GM18520 (cell line): ENCODE measurements around the gene TEX54.
"Not testable (repeated sequence)": the region's sequence is repeated elsewhere in the genome, so short reads cannot be mapped to it uniquely, and the experiment has no call there.

Experiments used
- ATAC-seq: cut with Tn5 transposase; IDR thresholded peaks from one replicate; pipeline ENCODE4 v1.9.1; 2021; ENCODE audit not compliant: unreplicated experiment

The TEX54 gene

DNA sequence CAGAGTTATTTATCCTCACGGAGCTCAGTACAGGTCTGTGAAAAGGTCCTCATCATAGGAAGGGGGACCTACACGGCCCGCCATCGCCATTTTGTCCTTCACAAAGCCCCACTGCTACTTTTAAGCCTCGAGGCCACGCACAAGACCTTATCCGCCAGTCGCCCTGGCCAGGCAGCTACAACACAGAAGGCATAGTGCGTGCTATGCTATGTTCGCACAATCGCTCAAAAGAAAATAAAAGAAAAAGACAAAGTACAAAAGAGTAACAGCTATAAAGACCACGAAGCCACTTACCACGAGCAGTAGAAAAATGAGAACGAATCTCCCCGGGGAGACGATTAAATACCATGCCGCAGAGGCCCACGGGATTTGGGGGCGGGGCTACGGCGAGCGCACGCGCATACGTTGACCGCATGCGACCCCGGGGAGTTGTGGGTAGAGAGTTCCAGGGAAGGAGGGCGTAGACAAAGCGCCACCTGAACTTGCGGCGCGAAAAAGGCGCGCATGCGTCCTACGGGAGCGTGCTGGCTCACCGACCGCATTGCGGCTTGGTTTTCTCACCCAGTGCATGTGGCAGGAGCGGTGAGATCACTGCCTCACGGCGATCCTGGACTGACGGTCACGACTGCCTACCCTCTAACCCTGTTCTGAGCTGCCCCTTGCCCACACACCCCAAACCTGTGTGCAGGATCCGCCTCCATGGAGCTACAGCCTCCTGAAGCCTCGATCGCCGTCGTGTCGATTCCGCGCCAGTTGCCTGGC is 23.1 kb upstream of the TEX54 start:
- peak; percentile 87 for ATAC-seq

DNA sequence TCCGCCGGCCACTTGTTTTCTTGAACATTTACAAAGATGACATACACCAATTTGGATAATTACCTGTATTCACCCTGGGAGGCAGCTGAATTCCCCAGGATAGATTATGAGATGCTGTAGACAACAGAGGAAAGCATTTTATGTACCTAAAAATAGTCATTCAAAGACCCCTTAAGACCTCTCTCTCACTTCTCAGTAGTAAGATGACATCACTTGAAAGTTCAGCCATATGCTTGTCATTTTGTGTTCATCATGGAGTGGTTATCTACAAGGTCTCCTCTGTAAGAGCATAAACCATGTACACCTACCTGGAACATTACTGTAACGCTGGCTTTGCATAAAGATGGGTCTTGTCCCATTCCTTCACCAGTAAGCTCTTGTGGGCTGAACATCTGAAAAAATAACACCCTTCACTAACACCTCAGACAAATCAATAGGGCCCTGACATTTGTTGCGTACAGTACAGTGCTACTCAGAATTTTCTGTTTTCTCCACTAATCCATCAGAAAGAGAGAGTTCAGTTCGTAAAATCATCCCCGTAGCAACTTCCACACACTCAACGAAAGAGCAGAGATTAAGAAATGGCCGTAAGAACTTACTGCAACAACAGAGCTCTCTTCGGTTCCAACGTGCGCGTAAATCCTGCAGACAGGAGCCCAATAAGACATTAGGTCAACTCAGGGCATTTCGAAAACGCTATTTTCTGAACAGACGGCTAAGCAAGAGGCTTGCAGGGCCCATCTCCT is 22.4 kb upstream of the TEX54 start:
- no peak for ATAC-seq

DNA sequence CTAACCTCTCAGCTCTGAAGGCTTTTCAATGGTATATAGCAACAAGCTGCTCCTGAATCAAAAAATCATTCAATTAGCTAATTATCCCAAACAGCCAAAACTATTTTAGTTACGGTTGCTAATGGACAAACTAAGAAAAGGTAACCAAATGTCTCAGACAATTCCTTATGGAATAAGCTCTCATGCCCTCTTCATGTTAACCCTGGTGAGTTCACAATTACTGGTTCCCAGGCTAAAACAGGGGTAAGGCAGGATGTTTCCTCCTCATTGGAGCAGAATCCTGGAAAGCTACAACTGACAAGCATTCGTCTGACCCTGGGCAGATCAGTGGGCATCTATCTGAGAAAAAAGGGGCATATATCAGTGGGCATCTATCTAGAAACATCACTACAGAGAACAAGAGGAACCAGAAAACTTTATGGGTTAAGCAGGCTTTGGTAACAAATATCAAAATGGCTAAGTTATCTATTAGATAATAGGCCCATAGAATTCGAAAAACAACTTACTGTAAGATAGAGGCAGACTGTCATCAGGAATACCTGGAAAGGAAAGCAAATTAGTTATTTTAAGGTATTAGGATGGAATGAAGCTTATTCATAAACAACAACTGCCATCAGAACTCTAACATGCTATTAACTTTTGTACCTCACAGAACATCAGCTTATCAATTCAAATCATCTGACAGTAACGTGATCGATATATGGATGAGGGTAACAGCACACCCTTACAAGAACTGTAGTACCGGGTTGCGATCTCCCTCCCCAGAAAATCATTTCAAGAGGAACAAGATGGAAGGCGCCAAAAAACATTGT is 21.6 kb upstream of the TEX54 start:
- no peak for ATAC-seq

DNA sequence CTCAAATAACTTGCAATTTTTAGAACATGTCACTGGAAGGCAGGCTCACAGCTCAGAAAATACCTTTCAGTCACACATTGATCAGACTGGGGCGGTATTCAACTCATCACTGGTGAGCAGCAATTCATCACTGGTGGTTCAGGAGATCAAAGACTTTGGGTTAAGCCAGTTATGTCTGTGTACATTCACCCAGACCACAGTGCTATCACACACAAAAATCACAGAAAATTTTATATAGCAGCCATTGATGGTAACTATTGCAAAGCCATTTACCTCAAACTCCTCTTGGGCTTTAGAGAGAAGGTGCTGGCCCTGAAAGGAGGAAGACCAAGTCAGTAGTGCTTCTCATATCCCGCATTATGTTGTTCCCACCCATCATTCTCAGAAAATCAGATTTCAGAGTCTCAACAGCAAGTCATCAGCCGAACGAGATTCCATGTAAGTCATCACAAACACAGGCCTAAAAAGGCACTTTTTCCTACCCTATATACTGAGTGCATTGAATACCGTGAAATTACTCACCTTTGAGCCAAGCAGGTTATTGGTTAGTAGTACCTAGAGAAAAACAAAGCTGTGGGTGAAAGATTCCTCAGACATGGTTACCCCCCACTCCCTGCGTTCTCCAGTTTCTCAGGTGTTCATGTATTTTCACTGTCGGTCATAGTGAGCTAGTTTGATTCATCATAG is 20.8 kb upstream of the TEX54 start:
- no peak for ATAC-seq

DNA sequence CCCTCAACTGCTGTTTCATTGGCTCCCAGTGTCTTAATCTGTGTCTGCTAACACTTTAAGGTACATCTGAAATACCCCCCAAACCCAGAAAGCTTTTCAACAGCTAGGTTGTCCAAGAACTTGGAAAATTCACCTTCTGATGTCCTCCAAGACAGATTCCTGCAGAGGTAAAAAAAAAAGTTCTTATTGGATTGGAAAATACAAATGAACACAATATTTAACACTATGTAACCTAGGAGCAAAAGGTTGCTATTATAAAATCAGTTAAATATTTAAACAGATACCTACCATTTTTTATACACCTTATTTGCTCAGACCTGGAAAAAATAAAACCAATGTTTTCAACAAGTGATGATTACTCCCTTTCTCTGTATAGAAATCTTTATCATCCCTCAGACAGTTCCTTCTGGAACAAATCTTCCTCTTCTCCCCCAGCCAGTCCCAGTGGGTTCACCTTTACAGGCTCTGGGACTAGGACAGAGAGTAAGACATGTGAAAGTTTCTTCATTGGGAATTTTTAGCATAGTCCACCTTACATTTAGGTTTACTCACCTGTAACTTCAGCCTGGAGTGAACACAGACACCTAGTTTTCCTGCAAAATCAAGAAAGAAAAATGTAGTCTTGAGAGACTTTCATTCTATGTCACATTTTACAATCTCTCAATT is 20.0 kb upstream of the TEX54 start:
- ATAC-seq, result no peak

DNA sequence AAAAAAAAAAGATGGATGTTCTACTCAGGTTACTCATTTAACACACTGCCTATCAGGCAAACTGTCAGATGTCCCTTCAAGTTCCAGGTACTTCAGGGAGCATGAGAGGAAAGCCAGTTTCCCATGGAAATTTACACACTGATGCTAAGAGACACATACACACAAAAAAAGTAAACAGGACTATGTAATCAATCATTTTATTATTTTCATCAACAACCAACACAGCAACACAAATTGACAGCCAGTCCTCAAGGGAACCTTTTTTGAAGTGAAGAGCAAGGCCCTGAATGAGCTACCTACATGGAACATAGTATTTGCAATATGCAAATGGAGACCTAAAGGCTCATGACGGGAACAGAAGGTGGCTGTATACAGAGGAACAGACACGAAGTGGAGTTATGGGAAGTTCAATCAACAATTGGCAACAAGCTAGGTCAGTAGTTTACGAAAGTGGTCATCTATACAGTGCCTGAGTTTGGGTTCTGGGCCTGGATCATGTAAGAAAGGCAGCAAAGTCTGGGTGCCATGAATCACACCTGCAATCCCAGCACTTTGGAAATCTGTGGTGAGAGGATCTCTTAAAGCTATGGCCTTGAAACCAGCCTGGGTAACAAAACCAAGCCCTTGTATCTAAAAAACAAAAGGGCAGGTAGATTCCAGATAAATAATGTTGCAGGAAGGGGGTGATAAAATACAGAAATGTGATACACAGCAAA is 19.3 kb upstream of the TEX54 start:
- ATAC-seq, result no peak

DNA sequence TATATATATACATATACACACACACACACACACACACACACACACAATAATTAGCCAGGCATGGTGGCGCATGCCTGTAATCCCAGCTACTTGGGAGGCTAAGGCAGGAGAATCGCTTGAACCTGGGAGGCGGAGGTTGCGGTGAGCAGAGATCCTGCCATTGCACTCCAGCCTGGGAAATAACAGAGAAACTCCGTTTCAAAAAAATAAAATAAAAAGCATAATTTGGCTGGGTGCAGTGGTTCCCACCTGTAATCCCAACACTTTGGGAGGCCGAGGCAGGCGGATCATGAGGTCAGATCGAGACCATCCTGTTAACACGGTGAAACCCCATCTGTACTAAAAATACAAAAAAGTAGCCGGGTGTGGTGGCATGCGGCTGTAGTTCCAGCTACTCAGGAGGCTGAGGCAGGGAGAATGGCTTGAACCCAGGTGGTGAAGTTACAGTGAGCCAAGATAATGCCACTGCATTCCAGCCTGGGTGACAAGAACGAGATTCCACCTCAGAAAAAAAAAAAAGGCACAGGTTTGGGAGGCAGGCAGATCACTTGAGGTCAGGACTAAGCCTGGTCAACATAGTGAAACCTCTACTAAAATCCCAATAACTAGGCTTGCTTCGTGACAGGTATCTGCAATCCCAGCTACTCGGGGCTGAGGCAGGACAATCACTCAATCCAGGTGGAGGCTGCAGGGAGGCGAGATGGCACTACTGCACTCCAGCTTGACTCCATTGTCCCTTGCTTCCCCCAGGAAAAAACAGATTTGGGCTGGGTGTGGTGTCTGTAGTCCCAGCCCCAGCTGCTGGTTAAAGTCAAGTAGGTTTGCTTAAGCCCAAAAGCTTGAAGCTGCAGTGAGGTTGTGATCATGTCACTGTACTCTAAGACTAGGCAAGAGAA is 18.5 kb upstream of the TEX54 start:
- ATAC-seq, result no peak

DNA sequence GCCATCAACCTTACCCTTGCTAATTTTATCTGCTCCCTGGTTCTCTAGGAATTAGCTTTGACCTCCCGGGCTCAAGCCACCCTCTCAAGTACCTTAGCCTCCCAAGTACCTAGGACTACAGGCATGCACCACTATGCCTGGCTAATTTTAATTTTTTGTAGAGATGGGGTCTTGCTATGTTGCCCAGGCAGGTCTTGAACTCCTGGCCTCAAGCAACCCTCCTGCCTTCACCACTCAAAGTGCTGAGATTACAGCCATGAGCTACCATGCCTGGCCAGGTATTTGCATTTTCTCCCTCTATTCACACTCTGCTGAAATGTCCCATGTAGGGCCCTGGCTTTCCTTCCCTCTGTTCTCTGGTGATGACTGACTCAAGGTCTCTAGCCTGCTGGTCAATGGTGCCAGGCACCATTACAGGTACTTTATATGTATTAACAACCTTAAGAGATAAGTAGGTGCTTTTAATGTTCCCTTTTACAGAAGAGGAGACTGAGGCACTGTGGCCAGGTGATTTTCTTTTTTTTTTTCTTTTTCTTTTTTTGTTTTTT is 15.2 kb upstream of the TEX54 start:
- no peak for ATAC-seq

DNA sequence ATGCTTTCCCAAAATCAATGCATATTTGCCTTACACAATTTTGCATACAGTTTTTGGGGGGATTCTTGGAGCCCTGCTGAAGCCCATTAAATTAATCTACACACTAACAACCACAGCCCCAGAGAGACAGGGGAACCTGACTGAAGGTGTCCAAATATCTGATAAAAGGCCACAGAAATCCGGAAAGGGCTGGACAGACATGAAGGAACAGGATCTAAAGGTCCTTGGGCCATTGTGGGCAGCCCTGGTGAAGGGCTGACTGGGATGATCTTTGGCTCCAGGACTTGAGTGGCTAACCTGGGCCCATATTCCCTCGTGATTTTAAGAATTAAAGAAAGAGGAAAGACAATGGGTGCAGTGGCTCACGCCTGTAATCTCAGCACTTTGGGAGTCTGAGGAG is 13.5 kb upstream of the TEX54 start:
- no peak for ATAC-seq

DNA sequence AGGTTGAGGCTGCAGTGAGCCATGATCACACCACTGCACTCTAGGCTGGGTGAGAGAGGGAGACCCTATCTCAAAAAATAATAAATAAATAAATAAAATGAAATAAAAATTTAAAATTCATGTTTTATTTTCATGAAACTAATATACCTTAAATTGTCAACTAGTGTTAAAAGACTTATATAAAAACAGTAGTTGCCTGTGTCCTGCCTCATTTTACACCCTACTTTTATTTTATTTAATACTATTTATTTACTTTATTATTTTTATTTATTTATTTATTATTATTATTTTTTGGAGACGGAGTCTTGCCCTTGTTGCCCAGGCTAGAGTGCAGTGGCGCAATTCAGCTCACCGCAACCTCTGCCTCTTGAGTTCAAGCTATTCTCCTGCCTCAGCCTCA is 11.5 kb upstream of the TEX54 start:
- ATAC-seq, result no peak

DNA sequence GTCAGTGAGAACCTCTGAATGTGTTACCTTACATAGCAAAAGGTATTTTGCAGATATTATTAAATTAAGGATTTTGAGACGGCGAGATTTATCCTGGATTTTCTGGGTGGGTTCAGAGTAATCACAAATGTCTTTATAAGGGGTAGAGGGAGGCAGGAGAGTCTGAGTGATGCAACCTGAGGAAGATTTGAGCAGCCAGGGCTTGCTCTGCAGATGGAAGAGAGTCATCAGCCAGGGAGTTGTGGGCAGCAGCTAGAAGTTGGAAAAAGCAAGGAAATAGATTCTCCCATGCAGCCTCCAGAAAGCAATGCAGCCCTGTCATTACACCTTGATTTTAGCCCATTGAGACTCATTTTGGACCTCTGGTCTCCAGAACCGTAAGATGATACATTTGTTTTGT is 10.8 kb upstream of the TEX54 start:
- ATAC-seq, result no peak

DNA sequence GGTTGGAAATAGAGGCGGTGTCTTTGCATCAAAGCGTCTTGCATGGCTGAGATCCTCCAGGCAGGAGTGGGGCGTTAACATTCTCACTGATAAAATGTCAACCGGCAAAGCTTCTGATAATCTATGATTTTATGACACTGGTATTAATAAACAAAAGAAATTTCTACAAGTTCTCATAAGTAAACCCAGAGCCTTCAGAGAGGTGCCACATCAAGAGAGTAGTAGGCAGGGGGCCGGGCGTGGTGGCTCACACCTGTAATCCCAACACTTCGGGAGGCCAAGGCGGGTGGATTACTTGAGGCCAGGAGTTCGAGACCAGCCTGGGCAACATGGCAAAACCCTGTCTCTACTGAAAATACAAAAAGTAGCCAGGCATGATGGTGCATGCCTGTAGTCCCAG is 10.2 kb upstream of the TEX54 start:
- ATAC-seq, result not testable (repeated sequence)

DNA sequence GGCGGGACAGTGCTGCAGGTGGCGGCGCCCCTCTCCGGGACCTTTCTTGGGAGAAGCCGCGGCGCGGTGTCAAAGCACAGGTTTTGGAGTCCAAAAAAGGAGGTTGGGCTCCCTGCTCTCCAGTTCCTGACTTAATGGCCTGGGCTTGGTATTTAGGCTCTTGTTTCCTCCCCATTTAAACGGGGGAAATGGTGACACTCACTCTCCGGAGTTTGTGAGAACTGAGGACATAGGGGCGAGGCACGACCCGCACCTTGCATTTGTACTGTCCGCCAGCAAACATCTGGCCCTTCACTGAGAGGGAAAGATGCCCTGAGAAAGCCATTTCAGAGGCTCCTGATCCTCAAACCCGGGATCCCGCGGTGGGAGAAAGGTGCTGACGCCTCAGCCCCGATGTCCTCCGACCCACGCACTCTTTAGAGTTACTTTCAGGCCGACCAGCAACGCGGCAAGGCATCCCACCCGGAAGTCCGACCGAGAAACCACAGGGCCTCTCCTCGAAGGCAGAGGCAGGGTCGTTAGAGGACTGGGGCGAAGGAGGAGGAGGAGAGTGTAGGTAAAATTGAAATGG is 9.6 kb upstream of the TEX54 start:
- no peak for ATAC-seq

DNA sequence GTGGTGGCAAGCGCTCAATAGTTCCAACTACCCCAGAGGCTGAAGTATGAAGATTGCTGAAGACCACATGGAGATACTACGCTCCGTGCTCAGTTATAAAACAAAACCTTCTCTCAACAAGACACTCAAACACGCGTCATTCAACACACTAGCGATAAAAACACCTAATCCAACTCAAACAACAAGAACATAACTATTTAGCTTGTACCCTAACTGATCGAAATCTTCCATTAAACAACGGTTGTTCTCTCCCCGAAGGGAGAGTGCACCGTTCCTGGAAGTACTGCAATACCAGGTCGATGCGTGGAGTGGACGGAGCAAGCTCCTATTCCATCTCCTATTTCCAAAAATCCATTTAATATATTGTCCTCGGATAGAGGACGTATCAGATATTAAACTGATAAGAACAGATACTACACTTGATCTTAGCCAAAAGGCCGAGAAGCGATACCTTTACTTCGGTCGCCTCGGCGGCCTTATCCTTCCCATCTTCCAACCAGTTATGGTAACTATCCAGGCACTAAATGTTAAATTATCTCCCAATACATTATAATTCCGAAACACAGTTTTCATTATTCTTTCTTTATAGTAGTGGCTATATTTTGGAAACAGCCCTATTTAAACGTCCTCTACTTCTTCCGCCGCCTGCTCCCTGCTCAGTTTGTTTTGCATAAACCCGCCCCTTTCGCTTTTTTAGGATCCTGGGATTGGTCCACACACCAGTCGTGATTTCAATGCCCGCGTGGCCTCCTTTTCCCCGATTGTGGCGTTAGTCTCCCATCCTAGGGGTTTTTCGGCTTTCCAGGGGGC is 8.9 kb upstream of the TEX54 start:
- peak; percentile 44 for ATAC-seq

DNA sequence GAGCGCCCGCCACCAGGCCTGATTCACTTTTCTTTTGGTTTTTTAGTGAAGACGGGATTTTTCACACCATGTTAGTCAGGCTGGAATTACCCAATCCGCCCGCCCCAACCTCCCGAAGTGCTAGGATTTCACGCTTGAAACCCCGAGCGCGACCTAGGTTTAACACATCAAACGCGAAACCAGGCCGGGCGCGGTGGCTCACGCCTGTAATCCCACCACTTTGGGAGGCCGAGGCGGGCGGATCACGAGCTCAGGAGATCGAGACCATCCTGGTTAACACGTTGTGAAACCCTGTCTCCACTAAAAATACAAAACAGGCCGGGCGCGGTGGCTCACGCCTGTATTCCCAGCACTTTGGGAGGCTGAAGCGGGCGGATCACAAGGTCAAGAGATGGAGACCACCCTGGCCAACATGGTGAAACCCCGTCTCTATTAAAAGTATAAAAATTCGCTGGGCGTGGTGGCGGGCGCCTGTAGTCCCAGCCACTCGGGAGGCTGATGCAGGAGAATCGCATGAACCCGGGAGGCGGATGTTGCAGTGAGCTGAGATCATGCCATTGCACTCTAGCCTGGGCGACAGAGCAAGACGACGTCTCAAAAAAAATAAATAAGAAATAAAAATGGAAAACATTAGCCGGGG is 8.2 kb upstream of the TEX54 start:
- ATAC-seq, result peak; percentile 2

DNA sequence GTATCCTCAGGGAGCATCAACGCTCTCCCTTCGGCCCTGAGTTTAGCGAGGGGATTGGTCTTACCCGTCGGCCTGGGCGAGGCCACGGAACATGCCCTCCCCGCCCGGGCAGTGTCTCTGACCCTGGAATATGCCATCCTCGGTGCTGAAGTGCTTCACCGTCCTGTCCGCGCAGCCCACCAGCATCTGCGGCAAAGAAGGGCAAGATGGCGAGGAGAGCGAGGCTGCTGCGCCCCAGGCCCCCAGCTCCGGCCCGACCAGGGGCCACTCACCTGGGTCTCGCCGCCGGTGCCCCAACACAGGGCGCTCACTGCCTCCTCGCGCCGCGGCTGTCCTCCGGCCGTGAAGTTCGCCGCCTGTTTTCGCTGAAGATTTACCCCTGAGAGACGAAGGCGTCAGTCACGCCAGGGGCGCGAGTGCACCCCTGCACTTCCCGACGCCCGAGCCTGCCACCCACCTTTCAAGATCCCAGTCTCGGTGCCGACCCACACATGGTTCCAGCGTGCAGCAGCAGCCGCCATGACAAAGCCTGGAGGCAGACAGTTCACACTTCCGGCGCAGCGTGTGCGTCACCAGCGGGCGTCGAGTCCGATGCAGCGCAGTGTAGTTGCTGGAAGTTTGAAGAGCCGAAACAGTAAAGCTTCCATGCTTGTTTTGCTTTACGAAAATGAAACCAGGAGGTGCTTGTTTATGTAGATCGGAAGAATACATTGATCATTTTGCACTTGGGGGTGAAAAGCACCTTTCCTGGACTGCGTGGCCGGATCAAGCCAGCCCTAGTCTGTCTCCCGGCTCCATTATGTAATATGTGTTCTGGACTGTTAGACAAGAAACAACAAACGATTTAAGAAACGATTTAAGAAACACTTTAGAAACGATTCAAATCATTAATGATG is 6.7 kb upstream of the TEX54 start, which contains the start of gene WDR74:
Gene WDR74 (minus strand): TSS at position 541 of the 896 bp plus-strand sequence. CDS start 20 bp downstream, at position 521.
- ATAC-seq, result peak; percentile 40
